ENCODE data around the gene ATAD3B.

Gene ATAD3B, protein sequence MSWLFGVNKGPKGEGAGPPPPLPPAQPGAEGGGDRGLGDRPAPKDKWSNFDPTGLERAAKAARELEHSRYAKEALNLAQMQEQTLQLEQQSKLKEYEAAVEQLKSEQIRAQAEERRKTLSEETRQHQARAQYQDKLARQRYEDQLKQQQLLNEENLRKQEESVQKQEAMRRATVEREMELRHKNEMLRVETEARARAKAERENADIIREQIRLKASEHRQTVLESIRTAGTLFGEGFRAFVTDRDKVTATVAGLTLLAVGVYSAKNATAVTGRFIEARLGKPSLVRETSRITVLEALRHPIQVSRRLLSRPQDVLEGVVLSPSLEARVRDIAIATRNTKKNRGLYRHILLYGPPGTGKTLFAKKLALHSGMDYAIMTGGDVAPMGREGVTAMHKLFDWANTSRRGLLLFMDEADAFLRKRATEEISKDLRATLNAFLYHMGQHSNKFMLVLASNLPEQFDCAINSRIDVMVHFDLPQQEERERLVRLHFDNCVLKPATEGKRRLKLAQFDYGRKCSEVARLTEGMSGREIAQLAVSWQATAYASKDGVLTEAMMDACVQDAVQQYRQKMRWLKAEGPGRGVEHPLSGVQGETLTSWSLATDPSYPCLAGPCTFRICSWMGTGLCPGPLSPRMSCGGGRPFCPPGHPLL

GRCh38 chr1:1471389-1472052 lies at the start of gene ATAD3B:
Gene ATAD3B (plus strand): TSS chr1:1471765. CDS start chr1:1471885, 120 bp downstream.
- DNase-seq (ENCODE audit: low read depth): peak; percentile 87
- TF ChIP-seq, protein P1, sequence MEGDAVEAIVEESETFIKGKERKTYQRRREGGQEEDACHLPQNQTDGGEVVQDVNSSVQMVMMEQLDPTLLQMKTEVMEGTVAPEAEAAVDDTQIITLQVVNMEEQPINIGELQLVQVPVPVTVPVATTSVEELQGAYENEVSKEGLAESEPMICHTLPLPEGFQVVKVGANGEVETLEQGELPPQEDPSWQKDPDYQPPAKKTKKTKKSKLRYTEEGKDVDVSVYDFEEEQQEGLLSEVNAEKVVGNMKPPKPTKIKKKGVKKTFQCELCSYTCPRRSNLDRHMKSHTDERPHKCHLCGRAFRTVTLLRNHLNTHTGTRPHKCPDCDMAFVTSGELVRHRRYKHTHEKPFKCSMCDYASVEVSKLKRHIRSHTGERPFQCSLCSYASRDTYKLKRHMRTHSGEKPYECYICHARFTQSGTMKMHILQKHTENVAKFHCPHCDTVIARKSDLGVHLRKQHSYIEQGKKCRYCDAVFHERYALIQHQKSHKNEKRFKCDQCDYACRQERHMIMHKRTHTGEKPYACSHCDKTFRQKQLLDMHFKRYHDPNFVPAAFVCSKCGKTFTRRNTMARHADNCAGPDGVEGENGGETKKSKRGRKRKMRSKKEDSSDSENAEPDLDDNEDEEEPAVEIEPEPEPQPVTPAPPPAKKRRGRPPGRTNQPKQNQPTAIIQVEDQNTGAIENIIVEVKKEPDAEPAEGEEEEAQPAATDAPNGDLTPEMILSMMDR (conservative IDR thresholded peaks at IDR 0.05; ENCODE audit: control insufficient read depth, insufficient read depth, low read depth, low read length): no peak
- peak within 1 kb of the TSS; percentile 84 for H3K4me3 ChIP-seq (ENCODE audit: control insufficient read depth, low read depth, low read length)

GRCh38 chr1:1421907-1422464 lies 49.6 kb upstream of the ATAD3B start:
- no peak overlapping the region for H3K4me3 ChIP-seq (ENCODE audit: control insufficient read depth, low read depth, low read length)
- TF ChIP-seq, protein P1 (conservative IDR thresholded peaks at IDR 0.05; ENCODE audit: control insufficient read depth, insufficient read depth, low read depth, low read length): no peak
- DNase-seq (ENCODE audit: low read depth): no peak

GRCh38 chr1:1422465-1423244 lies 48.9 kb upstream of the ATAD3B start:
- H3K4me3 ChIP-seq (ENCODE audit: control insufficient read depth, low read depth, low read length): no peak overlapping the region
- TF ChIP-seq, protein P1 (conservative IDR thresholded peaks at IDR 0.05; ENCODE audit: control insufficient read depth, insufficient read depth, low read depth, low read length): no peak
- no peak for DNase-seq (ENCODE audit: low read depth)

DNA sequence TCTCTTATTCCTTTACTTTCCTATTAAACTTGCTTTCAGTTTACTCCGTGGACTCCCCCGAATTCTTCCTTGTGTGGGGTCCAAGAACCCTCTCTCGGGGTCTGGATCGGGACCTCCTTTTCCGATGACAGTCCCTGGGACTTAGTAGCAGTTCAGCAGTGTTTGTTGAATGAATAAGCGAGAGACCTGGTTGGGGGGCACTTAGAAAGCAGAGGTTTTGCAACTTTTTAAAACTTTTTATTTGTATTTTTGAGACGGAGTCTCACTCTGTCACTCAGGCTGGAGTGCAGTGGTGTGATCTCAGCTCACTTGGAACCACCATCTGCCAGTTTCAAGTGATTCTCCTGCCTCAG lies 48.3 kb upstream of the ATAD3B start:
- H3K4me3 ChIP-seq (ENCODE audit: control insufficient read depth, low read depth, low read length): no peak overlapping the region
- no peak for DNase-seq (ENCODE audit: low read depth)
- TF ChIP-seq, protein P1 (conservative IDR thresholded peaks at IDR 0.05; ENCODE audit: control insufficient read depth, insufficient read depth, low read depth, low read length): no peak

DNA sequence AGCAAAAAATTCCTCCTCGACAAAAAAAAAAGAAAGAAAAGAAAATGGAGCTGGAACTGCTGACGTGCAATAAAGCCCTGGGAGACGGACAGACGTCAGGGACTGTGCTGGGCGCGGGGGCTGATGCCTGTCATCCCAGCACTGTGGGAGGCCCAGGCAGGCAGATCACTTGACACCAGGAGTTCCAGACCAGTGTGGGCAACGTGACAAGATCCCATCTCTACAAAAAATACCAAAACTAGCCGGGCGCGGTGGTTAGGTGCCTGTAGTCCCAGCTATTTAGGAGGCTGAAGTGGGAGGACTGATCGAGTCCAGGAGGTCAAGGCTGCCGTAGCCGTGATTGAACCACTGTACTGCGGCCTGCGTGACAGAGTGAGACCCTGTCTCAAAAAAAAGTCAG lies 46.9 kb upstream of the ATAD3B start:
- no peak for DNase-seq (ENCODE audit: low read depth)
- H3K4me3 ChIP-seq (ENCODE audit: control insufficient read depth, low read depth, low read length): no peak overlapping the region
- TF ChIP-seq, protein P1 (conservative IDR thresholded peaks at IDR 0.05; ENCODE audit: control insufficient read depth, insufficient read depth, low read depth, low read length): no peak

- no peak overlapping the region for H3K4me3 ChIP-seq (ENCODE audit: control insufficient read depth, low read depth, low read length)
- TF ChIP-seq, protein P1 (conservative IDR thresholded peaks at IDR 0.05; ENCODE audit: control insufficient read depth, insufficient read depth, low read depth, low read length): no peak
- no peak for DNase-seq (ENCODE audit: low read depth)
Observed at GRCh38 chr1:1425426-1425752, 46.2 kb upstream of the ATAD3B start.
